SK-N-SH (cell line): ENCODE results near the gene PITPNM3. TPM values are rescaled to one million over a fixed set of nuclear protein-coding genes. Genes with fewer than 3 reads are reported as not detected.

Experiments used
- CTCF ChIA-PET: fragments of 300-600, 350-600 bp; formaldehyde crosslinking; extraction: SDS; loops from one replicate; lab custom pipeline; 2021; lab: Yijun Ruan, JAX
- POLR2A ChIA-PET: fragments of 350-600 bp; sonication (Branson Sonifier 250); formaldehyde crosslinking; extraction: SDS; loops from one replicate; lab custom pipeline; 2020; ENCODE audit warnings: antibody characterized with exemption, inconsistent platforms; lab: Yijun Ruan, JAX
- DNase-seq: peaks from one replicate; pipeline ENCODE4 v3.0.0; 2012
- H2AFZ ChIP-seq: fragments of 200-600 bp; sonication (generic); 2 replicates; pipeline ENCODE4 v1.8.1; 2016; ENCODE audit warnings: antibody characterized with exemption, mild to moderate bottlenecking, low read depth
- H3F3A ChIP-seq: fragments of 200-600 bp; sonication (generic); replicated peaks from 2 replicates; pipeline ENCODE3; 2016; ENCODE audit warnings: antibody characterized with exemption, mild to moderate bottlenecking; ENCODE audit not compliant: insufficient read depth
- H3K27ac ChIP-seq, 2 experiments: fragments of 200-500 bp in 1 of 2; fragments of 200-600 bp in 1 of 2; sonication (Bioruptor generic) in 1 of 2; sonication (generic), shearing (Covaris generic) in 1 of 2; 2 replicates each; pipeline versions ENCODE4 v1.5.1 to v1.6.1; 2014 to 2016; ENCODE audit warnings: low read depth in 2 of 2, inconsistent platforms in 1 of 2, low read length in 1 of 2, mild to moderate bottlenecking in 1 of 2, mixed read lengths in 1 of 2
- H3K27me3 ChIP-seq: fragments of 200-600 bp; sonication (generic), shearing (Covaris generic); 2 replicates; pipeline ENCODE4 v1.6.1; 2016; ENCODE audit warnings: mixed run types; ENCODE audit not compliant: insufficient read depth
- H3K36me3 ChIP-seq, 2 experiments: fragments of 200-500 bp in 1 of 2; fragments of 200-600 bp in 1 of 2; sonication (Bioruptor generic) in 1 of 2; sonication (generic) in 1 of 2; replicated peaks in 1 of 2; 2 replicates each; pipeline versions ENCODE3 to v1.5.1; 2014 to 2016; ENCODE audit warnings: low read length in 1 of 2, mild to moderate bottlenecking in 1 of 2; ENCODE audit not compliant: insufficient read depth in 2 of 2, control insufficient read depth in 1 of 2
- H3K4me1 ChIP-seq, 2 experiments: fragments of 200-500 bp in 1 of 2; fragments of 200-600 bp in 1 of 2; sonication (Bioruptor generic) in 1 of 2; sonication (generic), shearing (Covaris generic) in 1 of 2; 2 replicates each; pipeline versions ENCODE4 v1.5.1 to v1.6.1; 2014 to 2016; ENCODE audit warnings: low read depth in 1 of 2, low read length in 1 of 2, mixed run types in 1 of 2; ENCODE audit not compliant: insufficient read depth in 2 of 2, control insufficient read depth in 1 of 2
- H3K4me2 ChIP-seq: fragments of 200-600 bp; sonication (generic), shearing (Covaris generic); 2 replicates; pipeline ENCODE4 v1.6.1; 2017; ENCODE audit warnings: mixed run types
- H3K4me3 ChIP-seq, 2 experiments: fragments of 200-500 bp in 1 of 2; fragments of 200-600 bp in 1 of 2; sonication (Bioruptor generic) in 1 of 2; sonication (generic), shearing (Covaris generic) in 1 of 2; 2 replicates each; pipeline versions ENCODE4 v1.5.1 to v1.8.1; 2014 to 2016; ENCODE audit warnings: low read depth in 2 of 2, inconsistent platforms in 1 of 2, low read length in 1 of 2, mild to moderate bottlenecking in 1 of 2, mixed read lengths in 1 of 2, moderate library complexity in 1 of 2
- H3K79me2 ChIP-seq: fragments of 200-600 bp; sonication (generic); 2 replicates; pipeline ENCODE4 v1.8.1; 2017; ENCODE audit warnings: mild to moderate bottlenecking; ENCODE audit not compliant: insufficient read depth
- H3K9ac ChIP-seq: fragments of 200-600 bp; sonication (generic); 2 replicates; pipeline ENCODE4 v1.6.1; 2017; ENCODE audit warnings: mixed run types
- H3K9me2 ChIP-seq: fragments of 200-600 bp; sonication (generic); 2 replicates; pipeline ENCODE4 v1.6.1; 2017; ENCODE audit warnings: mixed run types
- H3K9me3 ChIP-seq: fragments of 200-600 bp; sonication (generic); 2 replicates; pipeline ENCODE4 v1.6.1; 2017; ENCODE audit warnings: mixed run types, mild to moderate bottlenecking, moderate library complexity
- H4K20me1 ChIP-seq: fragments of 200-600 bp; sonication (generic); 2 replicates; pipeline ENCODE4 v1.6.1; 2017; ENCODE audit warnings: mild to moderate bottlenecking, mixed run types; ENCODE audit not compliant: insufficient read depth
- CHD2 ChIP-seq: fragments of 150-350 bp; IDR thresholded peaks from 2 replicates; pipeline ENCODE4 v1.6.1; 2018; ENCODE audit warnings: low read length; ENCODE audit not compliant: partially characterized antibody
- ELF1 ChIP-seq: IDR thresholded peaks from 2 replicates; pipeline ENCODE4 v1.4.0; 2012
- EP300 ChIP-seq, 2 experiments: IDR thresholded peaks; 2 replicates each; pipeline versions ENCODE4 v1.4.0 to v1.6.1; 2012; ENCODE audit warnings: borderline replicate concordance in 1 of 2, low read depth in 1 of 2, low read length in 1 of 2
- EZH2phosphoT487 ChIP-seq: fragments of 200-600 bp; sonication (generic); IDR thresholded peaks from 2 replicates; pipeline ENCODE4 v1.6.1; 2017; ENCODE audit warnings: low read depth, mixed run types, mild to moderate bottlenecking, antibody characterized with exemption, moderate library complexity, borderline replicate concordance
- FOSL2 ChIP-seq: IDR thresholded peaks from 2 replicates; pipeline ENCODE4 v1.4.0; 2012; ENCODE audit warnings: low read depth, mild to moderate bottlenecking, moderate library complexity, borderline replicate concordance
- FOXJ3 ChIP-seq: sonication (generic); formaldehyde crosslinking; IDR thresholded peaks from 2 replicates; pipeline ENCODE4 v1.5.1; 2020; ENCODE audit warnings: mild to moderate bottlenecking, missing genetic modification reagents
- GABPA ChIP-seq: IDR thresholded peaks from 2 replicates; pipeline ENCODE4 v1.4.0; 2012; ENCODE audit warnings: low read depth, mild to moderate bottlenecking
- NFIC ChIP-seq: IDR thresholded peaks from 2 replicates; pipeline ENCODE4 v1.4.0; 2012; ENCODE audit warnings: borderline replicate concordance
- NRF1 ChIP-seq: IDR thresholded peaks from 2 replicates; pipeline ENCODE4 v1.6.1; 2012; ENCODE audit warnings: low read depth, mild to moderate bottlenecking, low read length
- RXRA ChIP-seq: IDR thresholded peaks from 2 replicates; pipeline ENCODE4 v1.4.0; 2012; ENCODE audit warnings: low read depth, mild to moderate bottlenecking, borderline replicate concordance
- TAF1 ChIP-seq: IDR thresholded peaks from 2 replicates; pipeline ENCODE4 v1.6.1; 2012; ENCODE audit warnings: low read depth, mild to moderate bottlenecking, low read length, moderate library complexity, borderline replicate concordance
- TCF12 ChIP-seq: IDR thresholded peaks from 2 replicates; pipeline ENCODE4 v1.4.0; 2012
- YY1 ChIP-seq: IDR thresholded peaks from 2 replicates; pipeline ENCODE4 v1.4.0; 2012; ENCODE audit warnings: low read depth, mild to moderate bottlenecking
- WGBS: methylation state at CpG from one replicate; pipeline ENCODE4 v1.1.6; 2017; ENCODE audit warnings: low lambda C conversion rate; 5-methylcytosine and 5-hydroxymethylcytosine counted together
- polyA plus RNA-seq, 3 experiments: library from polyadenylated mRNA; depleted of rRNA; stranded (reverse); fragments of >200 nt; gene quantifications; 2 replicates each; pipeline ENCODE4 v1.2.3, GENCODE V29; 2012
- TF ChIP-seq, protein P1 (sequence below): IDR thresholded peaks from 2 replicates; pipeline ENCODE4 v1.4.0; 2012; ENCODE audit warnings: low read depth, borderline replicate concordance
- TF ChIP-seq, protein P2 (sequence below): fragments of 150-350 bp; IDR thresholded peaks from 2 replicates; pipeline ENCODE4 v1.6.1; 2017; ENCODE audit warnings: antibody characterized with exemption, low read length, low read depth, borderline replicate concordance
- TF ChIP-seq, protein P3 (sequence below): IDR thresholded peaks from 2 replicates; pipeline ENCODE4; 2012
- TF ChIP-seq, protein P4 (sequence below): IDR thresholded peaks from 2 replicates; pipeline ENCODE4 v1.4.0; 2012; ENCODE audit warnings: low read depth
- TF ChIP-seq, protein P5 (sequence below): IDR thresholded peaks from 2 replicates; pipeline ENCODE4 v1.6.1; 2012; ENCODE audit warnings: mild to moderate bottlenecking, low read depth, low read length, moderate library complexity

Gene PITPNM3
- polyA plus RNA-seq, 1 of the 3 experiments (the other 2 are of a cell fraction), result 0.82 TPM

DNA sequence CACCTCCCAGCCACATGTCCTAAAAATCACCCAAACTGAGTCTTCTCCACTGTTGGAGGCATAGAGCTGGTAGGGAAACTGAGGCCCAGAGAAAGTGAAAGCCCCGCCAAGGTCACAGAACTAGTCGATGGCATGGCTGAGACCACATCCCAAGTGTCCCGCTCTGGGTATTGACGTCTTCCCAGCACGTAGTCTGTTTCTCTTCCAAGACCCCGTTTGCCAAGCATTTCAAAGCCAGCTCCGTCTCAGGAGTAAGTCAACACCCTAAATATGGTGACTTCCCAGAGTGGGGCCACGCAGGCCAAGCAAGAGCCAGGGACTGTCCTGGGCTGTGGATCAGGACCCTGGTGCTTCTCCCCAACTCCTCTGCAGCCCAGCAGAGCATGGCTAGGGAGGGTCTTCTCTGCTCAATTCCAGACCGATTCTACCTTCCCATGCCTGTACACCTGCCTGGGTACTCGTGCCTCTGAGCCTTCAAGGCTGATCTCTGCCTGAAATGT lies 19.7 kb downstream of the PITPNM3 start:
- DNase-seq, result no peak
- Histone ChIP-seq H3K9me3 (no peaks in the 10 kb centered on the region), H3K9ac (no peak overlapping the region), H3K4me1 (no peaks in the 10 kb centered on the region), H4K20me1 (no peaks in the 10 kb centered on the region), H3K79me2 (no peaks in the 10 kb centered on the region), H3K4me2 (no peak overlapping the region), H3K27ac (no peak overlapping the region), H3K27me3 (no peaks in the 10 kb centered on the region), H3K36me3 (peaks cover 0 to 3% of the 10 kb centered on the region in 2 experiments), H3K9me2 (no peaks in the 10 kb centered on the region), H2AFZ (no peak overlapping the region), H3F3A (no peaks in the 10 kb centered on the region), H3K4me3 (no peak overlapping the region)
- 80% methylated on average over 9 of the region's 10 CpGs for WGBS
- CTCF ChIA-PET, result no interaction called here
- POLR2A ChIA-PET, result no interaction called here
- TF ChIP-seq, protein P1, sequence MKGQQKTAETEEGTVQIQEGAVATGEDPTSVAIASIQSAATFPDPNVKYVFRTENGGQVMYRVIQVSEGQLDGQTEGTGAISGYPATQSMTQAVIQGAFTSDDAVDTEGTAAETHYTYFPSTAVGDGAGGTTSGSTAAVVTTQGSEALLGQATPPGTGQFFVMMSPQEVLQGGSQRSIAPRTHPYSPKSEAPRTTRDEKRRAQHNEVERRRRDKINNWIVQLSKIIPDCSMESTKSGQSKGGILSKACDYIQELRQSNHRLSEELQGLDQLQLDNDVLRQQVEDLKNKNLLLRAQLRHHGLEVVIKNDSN, result no peak
- TF ChIP-seq GABPA, result no peak
- TF ChIP-seq, protein P2, sequence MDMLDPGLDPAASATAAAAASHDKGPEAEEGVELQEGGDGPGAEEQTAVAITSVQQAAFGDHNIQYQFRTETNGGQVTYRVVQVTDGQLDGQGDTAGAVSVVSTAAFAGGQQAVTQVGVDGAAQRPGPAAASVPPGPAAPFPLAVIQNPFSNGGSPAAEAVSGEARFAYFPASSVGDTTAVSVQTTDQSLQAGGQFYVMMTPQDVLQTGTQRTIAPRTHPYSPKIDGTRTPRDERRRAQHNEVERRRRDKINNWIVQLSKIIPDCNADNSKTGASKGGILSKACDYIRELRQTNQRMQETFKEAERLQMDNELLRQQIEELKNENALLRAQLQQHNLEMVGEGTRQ, result no peak
- no peak for TF ChIP-seq RXRA
- no peak for TF ChIP-seq YY1
- TF ChIP-seq NFIC, result no peak
- no peak for TF ChIP-seq TAF1
- TF ChIP-seq, protein P3, sequence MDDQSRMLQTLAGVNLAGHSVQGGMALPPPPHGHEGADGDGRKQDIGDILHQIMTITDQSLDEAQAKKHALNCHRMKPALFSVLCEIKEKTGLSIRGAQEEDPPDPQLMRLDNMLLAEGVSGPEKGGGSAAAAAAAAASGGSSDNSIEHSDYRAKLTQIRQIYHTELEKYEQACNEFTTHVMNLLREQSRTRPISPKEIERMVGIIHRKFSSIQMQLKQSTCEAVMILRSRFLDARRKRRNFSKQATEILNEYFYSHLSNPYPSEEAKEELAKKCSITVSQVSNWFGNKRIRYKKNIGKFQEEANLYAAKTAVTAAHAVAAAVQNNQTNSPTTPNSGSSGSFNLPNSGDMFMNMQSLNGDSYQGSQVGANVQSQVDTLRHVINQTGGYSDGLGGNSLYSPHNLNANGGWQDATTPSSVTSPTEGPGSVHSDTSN, result no peak
- TF ChIP-seq FOXJ3 (CRISPR knock-in tag), result no peak
- no peak for TF ChIP-seq ELF1
- no peak for TF ChIP-seq CHD2
- no peak for TF ChIP-seq NRF1

DNA sequence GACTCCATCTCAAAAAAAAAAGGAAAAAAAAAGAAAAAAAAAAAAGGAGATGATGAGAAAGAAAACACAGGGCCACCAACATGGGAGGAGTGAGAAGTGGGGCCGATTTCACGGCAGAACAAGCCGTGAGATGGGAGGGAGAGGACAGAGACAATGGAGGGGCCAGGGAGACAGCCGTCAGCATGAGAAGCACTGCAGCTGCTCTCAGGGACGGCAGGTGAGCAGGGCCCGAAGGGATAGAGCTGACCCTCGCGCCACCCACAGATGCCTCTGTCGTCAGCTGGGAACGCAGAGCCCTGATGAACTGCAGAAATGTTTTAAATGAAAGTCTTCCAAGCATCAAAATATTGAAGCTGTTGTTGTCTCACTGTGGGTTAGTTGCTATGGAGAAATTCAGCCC lies 20.3 kb downstream of the PITPNM3 start:
- Histone ChIP-seq H3F3A (no peaks in the 10 kb centered on the region), H3K79me2 (no peaks in the 10 kb centered on the region), H3K27ac (no peak overlapping the region), H3K9me2 (no peaks in the 10 kb centered on the region), H2AFZ (no peak overlapping the region), H3K4me1 (no peaks in the 10 kb centered on the region), H3K9ac (no peak overlapping the region), H3K4me3 (no peak overlapping the region), H3K9me3 (no peaks in the 10 kb centered on the region)
- ChIA-PET CTCF (interaction anchor here (0.6 kb wide), 1 partner anchor 16 kb away, joined by 4 read pairs; no protein-coding TSS in a partner anchor), POLR2A (no interaction called here)
- WGBS, result 83% methylated on average over 5 of the region's 10 CpGs
- TF ChIP-seq EZH2phosphoT487, result no peak
- no peak for TF ChIP-seq TCF12
- TF ChIP-seq FOSL2, result no peak
- TF ChIP-seq, protein P4, sequence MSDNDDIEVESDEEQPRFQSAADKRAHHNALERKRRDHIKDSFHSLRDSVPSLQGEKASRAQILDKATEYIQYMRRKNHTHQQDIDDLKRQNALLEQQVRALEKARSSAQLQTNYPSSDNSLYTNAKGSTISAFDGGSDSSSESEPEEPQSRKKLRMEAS, result no peak
- TF ChIP-seq, protein P3, result no peak
- TF ChIP-seq YY1, result no peak
- no peak for TF ChIP-seq FOXJ3 (CRISPR knock-in tag)
- TF ChIP-seq, protein P5, sequence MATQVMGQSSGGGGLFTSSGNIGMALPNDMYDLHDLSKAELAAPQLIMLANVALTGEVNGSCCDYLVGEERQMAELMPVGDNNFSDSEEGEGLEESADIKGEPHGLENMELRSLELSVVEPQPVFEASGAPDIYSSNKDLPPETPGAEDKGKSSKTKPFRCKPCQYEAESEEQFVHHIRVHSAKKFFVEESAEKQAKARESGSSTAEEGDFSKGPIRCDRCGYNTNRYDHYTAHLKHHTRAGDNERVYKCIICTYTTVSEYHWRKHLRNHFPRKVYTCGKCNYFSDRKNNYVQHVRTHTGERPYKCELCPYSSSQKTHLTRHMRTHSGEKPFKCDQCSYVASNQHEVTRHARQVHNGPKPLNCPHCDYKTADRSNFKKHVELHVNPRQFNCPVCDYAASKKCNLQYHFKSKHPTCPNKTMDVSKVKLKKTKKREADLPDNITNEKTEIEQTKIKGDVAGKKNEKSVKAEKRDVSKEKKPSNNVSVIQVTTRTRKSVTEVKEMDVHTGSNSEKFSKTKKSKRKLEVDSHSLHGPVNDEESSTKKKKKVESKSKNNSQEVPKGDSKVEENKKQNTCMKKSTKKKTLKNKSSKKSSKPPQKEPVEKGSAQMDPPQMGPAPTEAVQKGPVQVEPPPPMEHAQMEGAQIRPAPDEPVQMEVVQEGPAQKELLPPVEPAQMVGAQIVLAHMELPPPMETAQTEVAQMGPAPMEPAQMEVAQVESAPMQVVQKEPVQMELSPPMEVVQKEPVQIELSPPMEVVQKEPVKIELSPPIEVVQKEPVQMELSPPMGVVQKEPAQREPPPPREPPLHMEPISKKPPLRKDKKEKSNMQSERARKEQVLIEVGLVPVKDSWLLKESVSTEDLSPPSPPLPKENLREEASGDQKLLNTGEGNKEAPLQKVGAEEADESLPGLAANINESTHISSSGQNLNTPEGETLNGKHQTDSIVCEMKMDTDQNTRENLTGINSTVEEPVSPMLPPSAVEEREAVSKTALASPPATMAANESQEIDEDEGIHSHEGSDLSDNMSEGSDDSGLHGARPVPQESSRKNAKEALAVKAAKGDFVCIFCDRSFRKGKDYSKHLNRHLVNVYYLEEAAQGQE, result no peak
- no peak for TF ChIP-seq NFIC
- no peak for TF ChIP-seq EP300 (IDR thresholded peaks at IDR 0.05; ENCODE audit: borderline replicate concordance in 1 of 2, low read depth in 1 of 2, low read length in 1 of 2)
- TF ChIP-seq, all 33 proteins: peak for 0
- Histone ChIP-seq H3K36me3 (peaks cover 0 to 3% of the 10 kb centered on the region in 2 experiments), H3K27me3 (no peaks in the 10 kb centered on the region), H4K20me1 (no peaks in the 10 kb centered on the region), H3K4me2 (no peak overlapping the region)
- DNase-seq, result no peak
